ENCODE measurements around the gene POLR1B.
A peak's percentile ranks its signal among the peaks of the same experiment; 100 is the strongest.
"Not testable (repeated sequence)": the region's sequence is repeated elsewhere in the genome, so short reads cannot be mapped to it uniquely, and the experiment has no call there.

POLR1B gene

DNA sequence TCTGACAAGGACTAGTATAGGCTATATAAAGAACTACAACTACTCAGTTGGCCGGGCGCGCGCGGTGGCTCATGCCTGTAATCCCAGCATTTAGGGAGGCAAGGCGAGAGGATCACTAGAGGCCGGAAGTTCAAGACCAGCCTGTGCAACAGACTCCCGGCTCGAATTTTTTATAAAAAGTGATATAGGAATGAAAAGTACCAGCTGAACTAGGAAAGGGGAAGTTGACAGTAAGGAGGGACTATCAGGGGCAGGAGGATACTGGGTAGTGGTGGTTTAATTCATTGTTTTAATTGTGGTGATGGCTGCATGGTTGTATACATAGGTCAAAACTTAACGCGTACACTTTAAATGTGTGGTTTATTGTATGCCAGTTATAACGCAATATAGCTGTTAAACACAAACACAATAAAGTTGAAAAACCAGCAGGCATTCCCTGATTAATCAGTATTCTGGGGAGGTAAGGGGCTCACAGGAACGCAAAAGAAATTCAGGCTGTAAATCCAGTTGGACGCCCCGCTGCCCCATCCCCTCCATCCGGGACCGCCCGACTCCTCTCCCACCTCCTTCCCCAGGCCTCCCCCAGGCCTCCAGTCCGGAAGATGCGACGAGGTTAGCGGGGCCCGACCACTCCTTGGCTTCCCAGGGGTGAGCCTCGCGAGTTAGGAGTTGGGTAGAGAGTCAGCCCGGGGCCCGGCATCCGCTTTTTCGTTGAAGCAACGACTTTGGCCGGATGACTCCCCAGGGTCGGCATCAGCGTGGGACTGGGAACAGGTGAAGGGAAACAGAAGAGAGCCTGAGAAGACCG is 746 bp upstream of the POLR1B start:
- peak; percentile 85 for DNase-seq (ENCODE audit: low spot score)

DNA sequence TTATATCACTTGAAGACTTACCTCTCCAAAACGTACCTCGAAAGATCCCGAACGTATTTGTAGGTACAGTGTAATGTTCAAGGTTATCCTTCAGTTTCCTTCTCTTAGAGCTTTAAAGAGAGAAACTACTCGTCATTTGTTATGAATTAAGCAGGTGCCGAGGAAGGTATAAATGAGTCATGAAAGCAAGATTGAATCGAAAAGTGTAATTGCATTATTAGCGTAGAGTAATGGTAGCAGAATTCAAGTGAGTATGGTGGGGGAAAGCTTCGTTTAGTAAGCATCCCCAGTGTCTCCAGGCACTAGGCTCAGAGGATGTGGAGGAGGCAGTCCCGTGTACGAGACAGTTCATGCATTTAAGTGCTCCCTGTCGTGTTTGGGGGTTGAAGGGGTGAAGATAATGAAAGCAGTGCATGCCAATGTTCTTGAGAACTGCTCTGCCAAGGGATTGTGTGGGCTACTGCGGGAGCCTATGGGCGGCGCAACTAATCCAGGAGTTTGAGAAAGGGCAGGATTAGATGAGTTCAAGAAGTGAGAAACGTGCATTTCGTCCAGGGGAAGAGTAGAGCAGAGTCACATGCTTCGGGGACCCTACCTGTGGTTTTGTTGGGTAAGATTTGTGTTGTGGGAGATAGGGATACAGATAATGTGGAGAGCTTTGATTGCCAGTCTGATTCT is 858 bp downstream of the POLR1B start:
- peak; percentile 9 for DNase-seq (ENCODE audit: low spot score)

DNA sequence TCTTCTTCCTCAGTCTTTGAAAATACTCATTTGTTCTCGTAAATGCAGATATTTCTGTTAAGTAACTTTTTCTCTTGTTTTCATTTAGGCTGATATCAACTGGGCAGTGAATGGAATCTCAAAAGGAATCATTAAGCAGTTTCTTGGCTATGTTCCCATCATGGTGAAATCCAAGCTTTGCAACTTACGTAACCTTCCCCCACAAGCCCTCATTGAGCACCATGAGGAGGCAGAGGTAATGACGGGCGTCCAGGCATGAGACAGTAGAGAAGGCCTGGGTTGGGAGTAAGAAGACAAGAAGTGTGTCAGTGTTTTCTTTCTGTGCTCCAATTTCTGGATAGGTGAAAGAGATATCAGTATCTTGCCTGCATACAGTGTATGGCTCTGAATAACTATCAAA is 5.1 kb downstream of the POLR1B start:
- no peak for DNase-seq (ENCODE audit: low spot score)

DNA sequence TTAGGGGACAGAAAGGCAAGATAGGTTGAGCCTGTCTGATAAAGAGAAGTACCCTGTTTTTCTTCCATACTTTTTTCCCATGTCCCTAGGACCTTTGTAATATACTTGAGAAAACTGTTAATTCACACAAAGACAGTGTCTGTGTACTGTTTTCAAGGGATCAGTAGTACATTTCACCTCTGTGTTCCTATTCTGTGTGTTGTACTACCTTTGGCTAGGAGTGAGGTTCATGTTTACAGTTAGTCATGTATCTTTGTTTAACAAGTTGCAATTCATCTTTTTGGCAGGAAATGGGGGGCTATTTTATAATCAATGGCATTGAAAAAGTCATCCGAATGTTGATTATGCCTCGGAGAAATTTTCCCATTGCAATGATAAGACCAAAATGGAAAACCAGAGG is 6.7 kb downstream of the POLR1B start:
- no peak for DNase-seq (ENCODE audit: low spot score)

DNA sequence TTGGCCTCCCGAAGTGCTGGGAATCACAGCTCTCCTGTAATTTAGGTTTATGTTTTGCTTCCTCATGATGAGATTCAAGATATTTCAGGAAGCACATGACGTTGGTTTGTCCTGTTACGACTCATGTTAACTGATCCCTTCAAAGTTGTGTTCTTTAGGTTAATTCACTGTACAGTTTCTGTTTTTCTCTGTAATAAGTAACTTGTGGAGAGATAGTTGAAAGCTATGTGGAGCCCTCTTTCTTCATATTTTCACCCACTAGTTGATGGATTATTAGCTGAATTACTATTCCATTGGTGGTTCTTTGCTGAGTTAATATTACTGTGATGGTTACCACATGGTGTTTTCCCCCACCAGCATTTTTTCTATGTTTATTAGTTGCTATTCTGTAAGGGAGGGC is 23.8 kb downstream of the POLR1B start:
- DNase-seq (ENCODE audit: low spot score): no peak

DNA sequence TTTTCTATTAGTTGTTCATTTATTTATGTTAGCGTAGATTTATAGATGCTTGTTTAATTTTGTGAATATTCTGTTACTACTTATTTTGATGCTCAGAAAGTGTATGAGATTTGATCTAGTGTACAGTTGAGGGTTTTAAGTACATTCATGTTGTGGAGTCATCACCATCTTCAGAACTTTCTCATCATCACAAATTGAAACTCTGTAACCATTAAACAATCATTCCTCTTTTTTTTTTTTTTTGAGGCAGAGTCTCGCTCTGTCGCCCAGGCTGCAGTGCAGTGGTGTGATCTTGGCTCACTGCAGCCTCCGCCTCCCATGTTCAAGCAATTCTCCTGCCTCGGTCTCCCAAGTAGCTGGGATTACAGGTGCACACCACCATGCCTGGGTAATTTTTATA is 24.2 kb downstream of the POLR1B start:
- not testable (repeated sequence) for DNase-seq (ENCODE audit: low spot score)

DNA sequence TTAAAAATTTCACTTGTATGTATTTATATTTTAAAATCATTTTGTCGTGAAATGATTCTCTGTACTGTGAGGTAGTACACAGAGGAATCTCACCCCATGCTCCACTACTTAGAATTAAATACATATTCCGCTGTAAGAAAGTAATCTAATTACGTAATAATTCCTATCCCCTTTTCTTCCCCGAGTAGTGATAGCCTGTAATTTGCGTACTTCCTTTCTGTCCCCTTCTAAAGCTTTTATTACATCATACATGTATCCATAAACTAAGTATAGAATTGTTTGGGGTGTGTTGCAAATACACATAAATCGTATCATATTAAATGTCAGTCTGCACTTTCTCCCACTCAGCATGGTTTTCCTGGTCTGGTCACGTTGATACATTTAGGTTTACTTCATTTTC is 29.7 kb downstream of the POLR1B start:
- no peak for DNase-seq (ENCODE audit: low spot score)

DNA sequence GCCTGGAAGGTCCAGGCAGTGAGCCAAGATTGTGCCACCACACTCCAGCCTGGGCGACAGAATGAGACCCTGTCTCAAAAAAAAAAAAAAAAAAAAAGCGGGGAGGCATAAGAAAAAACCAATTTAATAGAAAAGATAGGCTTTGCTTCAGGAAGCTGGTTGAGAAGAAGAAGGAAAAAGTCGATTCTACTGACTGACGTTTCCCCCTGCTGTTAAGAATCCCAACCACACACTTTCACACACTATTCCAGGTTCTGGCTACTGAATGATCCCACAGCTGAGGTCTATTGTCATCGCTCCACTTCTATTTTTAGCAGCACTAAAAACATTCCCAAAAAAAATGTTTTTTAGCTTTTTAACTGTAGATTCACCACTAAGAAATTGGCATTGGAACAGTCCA is 35.5 kb downstream of the POLR1B start:
- no peak for DNase-seq (ENCODE audit: low spot score)

DNA sequence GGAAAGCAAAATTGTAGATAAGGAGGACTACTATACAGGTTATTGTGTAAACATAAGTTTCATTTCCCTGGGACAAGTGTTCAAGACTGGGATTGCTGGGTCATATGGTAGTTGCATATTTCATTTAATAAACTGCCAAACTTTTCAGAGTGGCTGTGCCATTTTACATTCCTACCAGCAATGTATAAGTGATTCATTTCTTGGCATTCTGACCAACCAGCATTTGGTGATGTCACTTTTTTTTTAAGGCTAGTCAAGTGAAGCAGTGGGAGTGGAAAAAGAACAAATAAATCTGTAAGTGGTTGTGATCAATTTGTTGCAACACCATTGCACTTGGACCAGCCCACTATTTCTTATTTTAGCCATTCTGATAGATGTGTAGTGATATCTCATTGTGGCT is 37.0 kb downstream of the POLR1B start:
- DNase-seq (ENCODE audit: low spot score): no peak

DNA sequence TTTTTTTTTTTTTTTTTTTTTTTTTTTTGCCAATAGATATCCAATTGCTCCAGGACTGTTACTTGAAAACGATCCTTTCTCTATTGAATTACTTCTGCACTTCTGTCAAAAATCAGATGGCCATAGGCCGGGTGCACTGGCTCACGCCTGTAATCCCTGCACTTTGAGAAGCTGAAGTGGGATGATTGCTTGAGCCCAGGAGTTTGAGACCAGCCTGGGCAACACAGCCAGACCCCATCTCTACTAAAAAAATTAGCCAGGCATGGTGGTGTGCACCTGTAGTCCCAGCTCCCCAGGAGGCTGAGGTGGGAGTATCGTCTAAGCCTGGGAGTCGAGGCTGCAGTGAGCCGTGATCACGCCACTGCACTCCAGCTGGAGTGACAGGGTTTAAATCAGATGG is 37.8 kb downstream of the POLR1B start:
- DNase-seq (ENCODE audit: low spot score): no peak

DNA sequence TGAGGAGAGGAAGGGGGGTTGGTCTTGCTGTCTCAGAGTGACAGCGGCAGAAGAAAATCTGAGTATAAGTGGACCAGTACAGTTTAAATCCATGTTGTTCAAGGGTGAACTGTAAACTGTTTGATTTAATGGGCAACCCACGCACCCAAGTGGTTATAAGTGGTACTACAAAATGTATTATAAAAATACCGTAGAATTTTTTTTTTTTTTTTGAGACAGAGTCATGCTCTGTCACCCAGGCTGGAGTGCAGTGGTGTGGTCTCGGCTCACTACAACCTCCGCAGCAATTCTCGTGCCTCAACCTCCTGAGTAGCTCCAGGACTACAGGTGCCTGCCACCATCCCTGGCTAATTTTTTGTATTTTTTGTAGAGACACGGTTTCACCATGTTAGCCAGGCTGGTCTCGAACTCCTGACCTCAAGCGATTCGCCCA is 40.1 kb downstream of the POLR1B start:
- peak; percentile 70 for DNase-seq (ENCODE audit: low spot score)

DNA sequence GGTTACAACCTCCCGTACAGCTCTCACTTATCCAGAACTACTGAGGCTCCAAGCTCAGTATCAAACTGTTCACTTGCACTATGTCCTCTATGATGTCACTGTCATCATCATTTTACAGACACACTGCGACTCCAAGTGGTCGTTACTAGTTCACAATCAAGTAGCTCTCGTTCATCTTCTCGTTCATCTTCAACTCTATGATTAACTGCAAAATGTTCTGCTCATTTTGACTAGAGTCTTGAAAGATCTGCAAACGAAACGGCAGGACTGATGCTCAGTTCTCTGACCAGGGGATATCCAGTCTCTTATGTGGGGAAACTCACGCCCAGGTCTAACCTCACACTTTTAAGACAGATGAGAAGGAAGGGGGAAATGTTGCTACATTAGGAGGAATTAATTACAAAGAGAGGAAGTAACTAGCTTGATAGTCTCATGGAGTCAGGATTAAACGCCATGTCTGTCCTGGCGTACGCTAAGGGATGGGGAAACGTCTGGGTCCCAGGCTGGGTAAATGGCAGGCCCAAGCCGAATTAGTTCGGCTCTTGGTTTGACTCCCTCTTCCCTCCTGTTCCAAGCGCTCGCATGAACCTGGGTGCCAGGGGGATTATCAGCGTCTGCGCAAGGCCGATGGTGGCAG is 41.4 kb downstream of the POLR1B start:
- peak; percentile 60 for DNase-seq (ENCODE audit: low spot score)

DNA sequence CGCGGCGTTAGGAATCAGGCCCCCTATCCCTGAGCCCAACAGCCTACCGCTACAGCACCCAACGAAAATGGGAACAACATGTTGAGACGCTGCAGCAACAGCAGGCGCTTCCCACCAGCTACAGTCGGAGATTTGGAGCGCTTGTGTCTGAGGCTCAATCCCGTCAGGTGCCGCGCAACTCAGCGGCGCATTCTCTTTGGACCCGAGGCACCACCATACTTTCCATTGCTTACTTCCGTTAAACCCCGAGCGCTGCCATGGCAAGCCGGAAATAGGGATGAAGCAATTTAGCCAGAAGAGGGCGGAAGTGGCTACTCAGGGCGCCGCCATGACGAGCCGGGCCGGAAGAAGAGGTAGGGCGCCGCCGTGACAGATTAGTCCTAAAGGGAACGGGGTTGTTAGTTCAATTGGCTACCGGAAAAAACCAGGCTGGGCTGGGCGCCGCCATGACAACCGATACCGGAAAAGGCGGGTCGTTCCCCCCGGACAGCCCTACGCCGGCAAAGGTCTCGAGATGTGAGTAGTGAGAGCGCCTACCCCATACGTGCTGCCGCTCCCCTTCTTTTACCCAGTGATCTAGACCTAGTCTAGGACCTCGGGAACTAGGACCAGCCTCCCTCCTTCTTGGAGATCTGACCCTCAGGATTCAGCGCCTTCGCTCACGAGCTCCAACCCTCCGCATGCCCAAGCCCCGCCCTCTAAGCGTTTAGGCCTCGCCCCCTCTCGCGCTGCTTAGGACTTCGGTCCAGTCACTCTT is 42.0 kb downstream of the POLR1B start, which contains the start of gene CHCHD5:
Gene CHCHD5 (plus strand): TSS at position 476 of the 757 bp plus-strand sequence. CDS start 39 bp downstream, at position 515.
- DNase-seq (ENCODE audit: low spot score): peak; percentile 96

DNA sequence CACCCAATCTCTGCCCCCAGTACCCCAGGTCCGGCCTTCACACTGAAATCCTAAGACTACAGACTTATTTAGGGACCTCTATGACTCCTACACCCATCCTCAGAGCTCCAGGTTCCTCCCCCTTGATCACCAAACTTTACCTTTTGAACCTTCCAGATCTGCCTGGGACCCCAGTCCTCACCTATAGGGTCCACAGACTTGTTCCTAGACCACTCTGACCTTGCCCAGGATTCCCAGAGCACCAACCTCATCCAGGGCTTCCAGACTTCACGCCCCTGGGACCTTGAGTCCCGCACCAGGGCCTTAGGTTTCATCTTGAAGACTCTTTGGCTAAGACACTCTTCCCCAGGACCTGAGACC is 42.6 kb downstream of the POLR1B start:
- DNase-seq (ENCODE audit: low spot score): no peak

DNA sequence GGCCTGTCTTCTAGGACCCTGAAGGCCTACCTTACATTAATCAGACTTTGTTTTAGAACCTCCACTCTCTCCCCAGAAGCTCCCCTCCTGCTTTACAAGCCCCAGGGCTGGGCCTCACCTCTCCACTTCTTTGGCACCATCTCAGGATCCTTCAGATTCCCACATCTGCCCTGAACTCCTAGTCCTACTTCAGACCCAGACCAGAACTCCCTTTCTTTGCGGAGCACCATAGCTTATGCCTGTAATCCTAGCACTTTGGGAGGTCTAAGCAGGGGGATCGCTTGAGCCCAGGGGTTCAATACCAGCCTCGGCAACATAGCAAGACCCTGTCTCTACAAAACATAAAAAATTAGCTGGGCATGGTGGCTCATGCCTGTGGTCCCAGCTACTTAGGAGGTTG is 43.1 kb downstream of the POLR1B start:
- DNase-seq (ENCODE audit: low spot score): no peak

DNA sequence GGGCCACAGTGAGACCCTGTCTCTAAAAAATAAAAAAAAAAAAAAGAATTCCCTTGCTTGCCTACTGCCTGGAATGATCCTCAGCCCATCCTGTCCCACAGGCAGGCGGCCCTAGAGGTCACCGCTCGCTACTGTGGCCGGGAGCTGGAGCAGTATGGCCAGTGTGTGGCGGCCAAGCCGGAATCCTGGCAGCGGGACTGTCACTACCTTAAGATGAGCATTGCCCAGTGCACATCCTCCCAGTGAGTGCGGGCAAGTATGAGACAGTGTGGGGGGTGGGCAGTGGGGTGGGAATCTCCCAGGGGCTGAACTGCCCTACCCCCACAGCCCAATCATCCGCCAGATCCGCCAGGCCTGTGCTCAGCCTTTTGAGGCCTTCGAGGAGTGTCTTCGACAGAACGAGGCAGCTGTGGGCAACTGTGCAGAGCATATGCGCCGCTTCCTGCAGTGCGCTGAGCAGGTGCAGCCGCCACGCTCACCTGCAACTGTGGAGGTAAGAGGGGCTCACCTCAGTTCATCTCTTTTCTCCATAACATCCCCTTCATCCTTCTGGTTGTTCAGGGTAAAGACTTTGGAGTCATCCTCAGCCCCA is 43.7 kb downstream of the POLR1B start:
- no peak for DNase-seq (ENCODE audit: low spot score)

DNA sequence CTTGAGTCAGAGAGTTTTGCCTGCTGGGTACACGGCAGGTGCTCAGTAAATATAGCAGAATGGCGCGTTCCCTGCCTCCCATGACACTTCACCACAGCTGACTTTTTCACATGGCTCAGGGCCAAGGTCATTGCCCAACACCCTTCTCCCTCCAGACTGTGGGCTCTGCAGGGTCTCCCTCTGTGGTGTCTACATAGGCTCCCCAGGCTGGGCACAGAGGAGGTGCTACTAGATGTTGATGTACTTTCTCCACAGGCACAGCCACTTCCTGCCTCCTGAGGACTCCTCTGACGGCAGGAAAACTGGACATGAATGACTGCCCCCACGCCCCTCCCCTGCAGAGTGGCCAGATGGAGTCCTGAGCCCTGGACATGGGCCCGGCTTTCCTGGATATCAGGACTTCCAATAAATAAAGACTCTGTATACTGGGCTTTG is 46.4 kb downstream of the POLR1B start:
- no peak for DNase-seq (ENCODE audit: low spot score)

DNA sequence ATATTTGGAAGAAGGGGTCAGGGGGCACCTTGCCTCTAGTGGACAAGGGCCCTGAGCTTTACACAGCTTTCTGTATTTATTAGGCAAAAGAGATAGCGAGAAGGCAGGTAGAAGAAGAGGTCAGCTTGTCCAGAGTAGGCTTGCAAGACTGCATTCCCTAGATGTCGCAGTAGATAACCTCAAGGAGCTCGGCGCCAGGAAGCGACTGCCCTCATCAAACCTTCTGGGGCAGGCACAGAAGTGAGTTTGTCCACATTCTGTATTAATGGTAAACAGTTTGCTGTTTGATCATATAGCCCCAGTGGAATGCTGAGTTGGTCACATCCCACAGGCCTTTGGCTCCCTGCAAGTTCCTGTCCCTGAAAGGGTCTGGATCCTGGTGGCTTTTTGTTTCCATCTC is 49.1 kb downstream of the POLR1B start:
- DNase-seq (ENCODE audit: low spot score): no peak

DNA sequence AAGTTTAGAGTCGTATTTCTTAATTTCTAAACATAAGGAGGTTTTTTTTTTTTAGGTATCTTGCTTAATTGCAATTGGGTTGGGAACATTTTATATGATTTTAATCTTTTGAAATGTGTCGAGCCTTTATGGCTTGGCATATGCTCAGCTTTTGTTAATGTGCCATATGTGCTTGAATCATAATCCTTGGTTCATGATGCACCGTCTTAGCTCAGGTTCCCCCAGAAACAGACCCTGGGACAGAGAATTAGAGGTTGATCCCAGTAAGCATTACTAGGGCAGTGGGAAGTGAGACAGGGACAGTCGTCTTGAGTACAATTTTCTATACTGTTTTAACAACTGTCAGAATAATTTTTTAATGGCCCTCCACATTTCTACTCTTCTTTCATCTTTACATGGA is 51.5 kb downstream of the POLR1B start:
- DNase-seq (ENCODE audit: low spot score): no peak

DNA sequence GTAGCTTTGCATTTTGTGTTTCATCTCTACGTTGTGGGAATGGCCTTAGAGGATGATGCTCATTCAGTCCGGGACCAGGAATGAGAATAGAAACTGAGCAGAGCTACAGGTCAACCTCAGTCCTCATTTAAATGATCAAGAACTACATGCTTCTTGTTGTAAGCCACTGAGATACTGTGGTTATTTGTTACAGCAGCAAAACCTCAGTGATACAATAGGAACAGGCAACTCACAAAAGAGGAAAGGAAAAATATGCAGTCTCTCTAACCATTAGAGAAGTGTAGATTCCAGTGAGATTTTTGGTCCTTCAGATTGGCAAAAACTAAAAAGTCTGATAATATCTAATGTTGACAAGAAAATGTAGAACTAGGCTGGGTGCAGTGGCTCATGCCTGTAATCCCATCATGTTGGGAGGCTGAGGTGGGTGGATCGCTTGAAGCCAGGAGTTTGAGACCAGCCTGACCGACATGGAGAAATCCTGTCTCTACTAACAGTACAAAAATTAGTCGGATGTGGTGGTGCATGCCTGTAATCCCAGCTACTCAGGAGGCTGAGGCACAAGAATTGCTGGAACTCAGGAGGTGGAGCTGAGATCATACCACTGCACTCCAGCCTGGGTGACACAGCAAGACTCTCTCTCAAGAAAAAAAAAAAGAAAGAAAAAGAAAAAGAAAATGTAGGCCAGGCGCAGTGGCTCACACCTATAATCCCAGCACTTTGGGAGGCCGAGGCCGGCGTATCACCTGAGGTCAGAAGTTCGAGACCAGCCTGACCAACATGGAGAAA is 55.5 kb downstream of the POLR1B start:
- DNase-seq (ENCODE audit: low spot score): no peak

DNA sequence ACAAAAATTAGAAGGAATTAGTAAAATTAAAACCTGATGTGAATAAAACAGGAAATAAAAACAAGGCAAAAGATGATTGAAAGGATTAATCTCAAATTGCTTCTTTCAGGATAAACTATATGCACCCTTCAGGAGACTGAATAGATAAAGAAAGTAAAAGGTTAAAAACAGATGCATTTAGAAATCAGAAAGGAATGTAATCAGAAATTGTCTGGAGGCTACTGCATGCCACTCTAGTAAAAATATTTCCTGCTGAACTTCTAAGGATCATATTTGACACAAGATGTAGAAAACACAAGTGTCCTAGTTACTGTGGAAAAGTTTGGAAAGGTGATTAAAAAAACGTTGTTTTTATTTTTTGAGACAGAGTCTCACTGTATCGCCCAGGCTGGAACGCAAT is 58.4 kb downstream of the POLR1B start:
- no peak for DNase-seq (ENCODE audit: low spot score)
